22Rv1 (cell line): ENCODE results near the gene SELENOM.

Experiments used
- ZFX ChIP-seq: fragments of 450-650 bp; IDR thresholded peaks from 2 replicates; pipeline ENCODE4 v1.6.1; 2017; ENCODE audit warnings: antibody characterized with exemption, borderline replicate concordance
- TF ChIP-seq, protein P1 (sequence below): fragments of 450-650 bp; IDR thresholded peaks from 2 replicates; pipeline ENCODE4 v1.5.1; 2017; ENCODE audit warnings: mild to moderate bottlenecking

GRCh38 chr22:31104869-31105268, 2.5 kb downstream of the SELENOM start:
- TF ChIP-seq, protein P1, sequence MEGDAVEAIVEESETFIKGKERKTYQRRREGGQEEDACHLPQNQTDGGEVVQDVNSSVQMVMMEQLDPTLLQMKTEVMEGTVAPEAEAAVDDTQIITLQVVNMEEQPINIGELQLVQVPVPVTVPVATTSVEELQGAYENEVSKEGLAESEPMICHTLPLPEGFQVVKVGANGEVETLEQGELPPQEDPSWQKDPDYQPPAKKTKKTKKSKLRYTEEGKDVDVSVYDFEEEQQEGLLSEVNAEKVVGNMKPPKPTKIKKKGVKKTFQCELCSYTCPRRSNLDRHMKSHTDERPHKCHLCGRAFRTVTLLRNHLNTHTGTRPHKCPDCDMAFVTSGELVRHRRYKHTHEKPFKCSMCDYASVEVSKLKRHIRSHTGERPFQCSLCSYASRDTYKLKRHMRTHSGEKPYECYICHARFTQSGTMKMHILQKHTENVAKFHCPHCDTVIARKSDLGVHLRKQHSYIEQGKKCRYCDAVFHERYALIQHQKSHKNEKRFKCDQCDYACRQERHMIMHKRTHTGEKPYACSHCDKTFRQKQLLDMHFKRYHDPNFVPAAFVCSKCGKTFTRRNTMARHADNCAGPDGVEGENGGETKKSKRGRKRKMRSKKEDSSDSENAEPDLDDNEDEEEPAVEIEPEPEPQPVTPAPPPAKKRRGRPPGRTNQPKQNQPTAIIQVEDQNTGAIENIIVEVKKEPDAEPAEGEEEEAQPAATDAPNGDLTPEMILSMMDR = no peak
- no peak for TF ChIP-seq ZFX
